GM12878 (cell line): ENCODE results near the gene CAVIN1. TPM values are rescaled to one million over a fixed set of nuclear protein-coding genes. Genes with fewer than 3 reads are reported as not detected.

Experiments
- ATAC-seq: fragments of 200-7000 bp; cut with Tn5 transposase; 3 replicates; pipeline ENCODE4 v1.9.1; 2020; ENCODE audit warnings: mild to moderate bottlenecking, moderate library complexity
- BruUV-seq: library from RNA; stranded (reverse); fragments of 400-500 nt; replicated peaks from 2 replicates; lab custom pipeline; 2021; lab: Mats Ljungman, UMichigan
- CTCF ChIA-PET: fragments of 300-600 bp; sonication (Branson Sonifier 250); formaldehyde crosslinking; extraction: SDS; loops from one replicate; lab custom pipeline; 2021; ENCODE audit warnings: inconsistent platforms; lab: Yijun Ruan, JAX
- POLR2A ChIA-PET: fragments of 350-600 bp; formaldehyde crosslinking; extraction: SDS; loops from one replicate; lab custom pipeline; 2021; ENCODE audit warnings: inconsistent platforms; lab: Charles Lee
- RAD21 ChIA-PET: fragments of 300-600 bp; sonication (Branson Sonifier 250); formaldehyde crosslinking; loops from one replicate; lab custom pipeline; 2023; ENCODE audit warnings: antibody characterized with exemption; ENCODE audit not compliant: unreplicated experiment; lab: Charles Lee
- SMC1A ChIA-PET: fragments of 300-600 bp; sonication (Branson Sonifier 250); formaldehyde crosslinking; loops from one replicate; lab custom pipeline; 2023; ENCODE audit not compliant: unreplicated experiment, uncharacterized antibody; lab: Charles Lee
- DNase-seq: peaks from one replicate; pipeline ENCODE4 v3.0.0-alpha.2; 2011; ENCODE audit warnings: low read depth, low spot score
- FAIRE-seq: peaks from 3 replicates; lab custom pipeline; 2011; peaks lifted over from hg19 to GRCh38; lab: Jason Lieb, UNC
- H2AFZ ChIP-seq: 2 replicates; pipeline ENCODE4 v1.6.0; 2011; ENCODE audit warnings: low read depth, low read length, control low read depth; ENCODE audit not compliant: control insufficient read depth
- H3K27ac ChIP-seq: 2 replicates; pipeline ENCODE4 v1.5.1; 2011; ENCODE audit warnings: control low read depth; ENCODE audit not compliant: control insufficient read depth, insufficient read depth
- H3K27me3 ChIP-seq, 2 experiments: replicated peaks in 1 of 2; 2 replicates each; pipeline versions ENCODE4 v1.6.0 to v1.6.1; 2011; ENCODE audit warnings: low read length in 1 of 2; ENCODE audit not compliant: control insufficient read depth in 2 of 2, insufficient read depth in 2 of 2
- H3K36me3 ChIP-seq, 2 experiments: 2 replicates each; pipeline ENCODE4 v1.5.1; 2011; ENCODE audit warnings: low read length in 1 of 2; ENCODE audit not compliant: control insufficient read depth in 2 of 2, insufficient read depth in 2 of 2
- H3K4me1 ChIP-seq: 2 replicates; pipeline ENCODE4 v1.6.1; 2011; ENCODE audit warnings: mild to moderate bottlenecking, low read length, moderate library complexity, mixed read lengths; ENCODE audit not compliant: control insufficient read depth, insufficient read depth
- H3K4me2 ChIP-seq: 2 replicates; pipeline ENCODE4 v1.6.0; 2011; ENCODE audit warnings: control low read depth; ENCODE audit not compliant: control insufficient read depth, insufficient read depth
- H3K4me3 ChIP-seq: fragments of 200-600 bp; sonication (generic); 2 replicates; pipeline ENCODE4 v1.5.1; 2016
- H3K79me2 ChIP-seq: 2 replicates; pipeline ENCODE4 v1.6.0; 2011; ENCODE audit warnings: low read length; ENCODE audit not compliant: control insufficient read depth, insufficient read depth
- H3K9ac ChIP-seq: 2 replicates; pipeline ENCODE4 v1.8.0; 2011; ENCODE audit warnings: low read length, control low read depth, mixed read lengths; ENCODE audit not compliant: control insufficient read depth, insufficient read depth
- H3K9me3 ChIP-seq: replicated peaks from 3 replicates; pipeline ENCODE4 v1.5.1; 2011; ENCODE audit warnings: mild to moderate bottlenecking, low read length; ENCODE audit not compliant: control insufficient read depth, insufficient read depth
- H4K20me1 ChIP-seq: 2 replicates; pipeline ENCODE4 v1.6.0; 2011; ENCODE audit not compliant: control insufficient read depth, insufficient read depth
- WGBS: methylation state at CpG from one replicate; pipeline ENCODE4 v1.1.6; 2016; ENCODE audit warnings: low lambda C conversion rate; ENCODE audit not compliant: insufficient replicate concordance, insufficient coverage; ENCODE audit errors: missing lambda C conversion rate; 5-methylcytosine and 5-hydroxymethylcytosine counted together
- in situ Hi-C: fragments of 300-500 bp; cut with MboI; formaldehyde crosslinking; loops from 9 replicates; pipeline ENCODE4 v1.14.3; 2018; ENCODE audit warnings: mixed read lengths
- intact Hi-C: fragments of 100-400 bp; cut with micrococcal nuclease; formaldehyde crosslinking; loops from one replicate; pipeline ENCODE4 v1.14.2; 2022; ENCODE audit not compliant: unreplicated experiment
- polyA plus RNA-seq, 11 experiments: library from polyadenylated mRNA; depleted of rRNA in 4 of 11; unstranded in 6 of 11; stranded (reverse) in 5 of 11; fragments of >200 nt; fragmentation: Nextera tagmentation in 4 of 11; fragmentation: Illumina TruSeq in 1 of 11; extraction: Ambion mirVana in 4 of 11; extraction: Trizol in 1 of 11; gene quantifications; 1 replicate in 1 of 11; 2 replicates in 10 of 11; pipeline versions ENCODE4 v1.2.1 to v1.2.3, GENCODE V29; 2011 to 2016; ENCODE audit warnings: inconsistent platforms in 2 of 11, missing spikeins in 2 of 11, low read depth in 1 of 11
- total RNA-seq, 4 experiments: library from RNA; depleted of rRNA in 3 of 4; stranded (reverse); fragments of >200 nt in 3 of 4; fragmentation: Illumina TruSeq in 1 of 4; extraction: Trizol in 1 of 4; gene quantifications; 2 replicates each; pipeline versions ENCODE4 v1.2.1 to v1.2.3, GENCODE V29; 2013 to 2021
- TF ChIP-seq, protein P1 (sequence below): fragments of 450-650 bp; IDR thresholded peaks from 2 replicates; pipeline ENCODE4 v1.6.1; 2017; ENCODE audit warnings: mild to moderate bottlenecking, moderate library complexity

CAVIN1 gene
- total and polyA plus RNA-seq, 10 of the 15 experiments (the other 5 are each of a cell fraction or from before 2014, with no cell fraction given): 0.03 to 1.1 (median 0.37) TPM

DNA sequence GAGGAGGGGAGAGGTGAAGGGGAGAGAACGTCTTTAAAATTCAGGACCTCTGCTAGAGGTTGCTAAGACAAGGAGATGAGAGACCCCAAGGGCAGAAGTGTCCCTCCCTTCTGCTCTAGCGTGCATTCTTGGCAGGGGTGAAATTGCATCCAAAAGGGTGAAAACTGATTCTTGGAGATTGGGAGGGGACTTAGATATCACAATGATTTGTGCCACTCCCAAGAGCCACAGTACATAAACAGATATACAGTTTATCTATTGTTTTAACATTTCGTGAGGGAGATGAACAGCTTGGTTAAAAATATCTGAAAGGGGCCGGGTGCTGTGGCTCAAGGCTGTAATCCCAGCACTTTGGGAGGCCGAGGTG, 12.8 kb downstream of the CAVIN1 start:
- intact Hi-C loops (no loop called here), in situ Hi-C loops (no loop called here)
- Histone ChIP-seq H3K9ac (no peak overlapping the region), H3K4me2 (no peak overlapping the region), H4K20me1 (no peaks in the 10 kb centered on the region; the same call in 1 of the 2 replicates), H3K9me3 (no peaks in the 10 kb centered on the region), H2AFZ (no peak overlapping the region), H3K27me3 (no peaks in the 10 kb centered on the region), H3K27ac (no peak overlapping the region), H3K4me3 (no peak overlapping the region), H3K4me1 (peaks cover 9% of the 10 kb centered on the region), H3K36me3 (no peaks in the 10 kb centered on the region), H3K79me2 (no peaks in the 10 kb centered on the region)
- FAIRE-seq (no peak), DNase-seq (no peak), ATAC-seq (no peak)
- 34% methylated on average over 5 of the region's 5 CpGs for WGBS
- ChIA-PET CTCF (interaction anchor here (1.1 to 16.2 kb wide), 8 partner anchors 31 to 188 kb away, joined by 3 to 732 read pairs (median 6); no protein-coding TSS in a partner anchor), RAD21 (interaction anchor here (0.7 to 2.1 kb wide), 5 partner anchors 21 to 1088 kb away, joined by 3 to 6 read pairs (median 3); no protein-coding TSS in a partner anchor), SMC1A (interaction anchor here (0.6 to 22.3 kb wide), 4 partner anchors 13 to 90 kb away, joined by 3 to 528 read pairs (median 4); partner anchors contain the start of gene CAVIN1), POLR2A (interaction anchor here (1.3 kb wide), 1 partner anchor 121 kb away, joined by 3 read pairs; no protein-coding TSS in a partner anchor)
- no TSS peak for BruUV-seq
- TF ChIP-seq, protein P1, sequence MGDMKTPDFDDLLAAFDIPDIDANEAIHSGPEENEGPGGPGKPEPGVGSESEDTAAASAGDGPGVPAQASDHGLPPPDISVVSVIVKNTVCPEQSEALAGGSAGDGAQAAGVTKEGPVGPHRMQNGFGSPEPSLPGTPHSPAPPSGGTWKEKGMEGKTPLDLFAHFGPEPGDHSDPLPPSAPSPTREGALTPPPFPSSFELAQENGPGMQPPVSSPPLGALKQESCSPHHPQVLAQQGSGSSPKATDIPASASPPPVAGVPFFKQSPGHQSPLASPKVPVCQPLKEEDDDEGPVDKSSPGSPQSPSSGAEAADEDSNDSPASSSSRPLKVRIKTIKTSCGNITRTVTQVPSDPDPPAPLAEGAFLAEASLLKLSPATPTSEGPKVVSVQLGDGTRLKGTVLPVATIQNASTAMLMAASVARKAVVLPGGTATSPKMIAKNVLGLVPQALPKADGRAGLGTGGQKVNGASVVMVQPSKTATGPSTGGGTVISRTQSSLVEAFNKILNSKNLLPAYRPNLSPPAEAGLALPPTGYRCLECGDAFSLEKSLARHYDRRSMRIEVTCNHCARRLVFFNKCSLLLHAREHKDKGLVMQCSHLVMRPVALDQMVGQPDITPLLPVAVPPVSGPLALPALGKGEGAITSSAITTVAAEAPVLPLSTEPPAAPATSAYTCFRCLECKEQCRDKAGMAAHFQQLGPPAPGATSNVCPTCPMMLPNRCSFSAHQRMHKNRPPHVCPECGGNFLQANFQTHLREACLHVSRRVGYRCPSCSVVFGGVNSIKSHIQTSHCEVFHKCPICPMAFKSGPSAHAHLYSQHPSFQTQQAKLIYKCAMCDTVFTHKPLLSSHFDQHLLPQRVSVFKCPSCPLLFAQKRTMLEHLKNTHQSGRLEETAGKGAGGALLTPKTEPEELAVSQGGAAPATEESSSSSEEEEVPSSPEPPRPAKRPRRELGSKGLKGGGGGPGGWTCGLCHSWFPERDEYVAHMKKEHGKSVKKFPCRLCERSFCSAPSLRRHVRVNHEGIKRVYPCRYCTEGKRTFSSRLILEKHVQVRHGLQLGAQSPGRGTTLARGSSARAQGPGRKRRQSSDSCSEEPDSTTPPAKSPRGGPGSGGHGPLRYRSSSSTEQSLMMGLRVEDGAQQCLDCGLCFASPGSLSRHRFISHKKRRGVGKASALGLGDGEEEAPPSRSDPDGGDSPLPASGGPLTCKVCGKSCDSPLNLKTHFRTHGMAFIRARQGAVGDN: no peak
